ENCODE results near the gene TUBE1.

TUBE1 gene

DNA sequence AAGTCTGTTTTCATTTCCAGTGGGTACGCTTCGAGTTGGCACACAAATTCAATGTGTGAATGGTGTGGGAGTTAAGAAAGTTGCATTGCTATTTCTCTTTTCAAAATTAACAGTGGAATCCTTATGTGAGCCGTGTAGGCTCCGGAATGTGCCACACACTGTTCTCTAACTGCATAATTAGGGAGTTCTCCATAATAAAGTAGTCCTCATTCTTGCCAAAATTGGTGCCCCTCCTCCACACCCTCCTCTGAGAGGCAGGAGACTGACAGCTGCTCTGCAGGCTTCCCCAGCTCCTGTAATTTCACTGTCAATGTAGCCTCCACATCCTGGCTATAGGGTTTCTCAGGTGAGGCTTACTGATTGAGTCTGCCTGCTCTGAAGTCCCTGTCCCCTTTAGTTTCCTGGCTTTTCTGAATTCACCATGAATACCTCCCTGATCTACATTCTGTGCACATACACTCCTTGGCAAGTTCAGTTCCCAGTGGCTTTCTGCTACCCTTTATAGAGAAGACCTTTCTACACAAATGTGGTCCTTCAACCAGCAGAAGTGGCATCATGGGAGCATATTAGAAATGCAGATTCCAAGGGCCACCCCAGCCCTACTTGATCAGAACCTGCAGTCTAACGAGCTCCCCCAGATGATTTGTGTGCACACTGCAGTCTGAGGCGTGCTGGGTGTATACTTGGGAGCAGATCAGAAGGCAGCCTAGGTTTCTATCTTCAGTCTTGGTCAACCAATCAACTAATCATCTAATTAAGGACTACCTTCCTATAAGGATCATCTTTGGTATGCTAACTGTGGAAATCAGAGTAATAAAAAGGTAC is 53.3 kb downstream of the TUBE1 start:
- Mint-ChIP-seq H3K4me1 (ENCODE audit: low read depth) (peaks cover 91% of the 10 kb centered on the region), H3K36me3 (ENCODE audit: low read depth) (peaks cover 10% of the 10 kb centered on the region), H3K4me3 (no peak overlapping the region), H3K9me3 (no peaks in the 10 kb centered on the region), H3K27ac (peak overlapping the region; percentile 87), H3K27me3 (no peaks in the 10 kb centered on the region)
- no peak for DNase-seq

DNA sequence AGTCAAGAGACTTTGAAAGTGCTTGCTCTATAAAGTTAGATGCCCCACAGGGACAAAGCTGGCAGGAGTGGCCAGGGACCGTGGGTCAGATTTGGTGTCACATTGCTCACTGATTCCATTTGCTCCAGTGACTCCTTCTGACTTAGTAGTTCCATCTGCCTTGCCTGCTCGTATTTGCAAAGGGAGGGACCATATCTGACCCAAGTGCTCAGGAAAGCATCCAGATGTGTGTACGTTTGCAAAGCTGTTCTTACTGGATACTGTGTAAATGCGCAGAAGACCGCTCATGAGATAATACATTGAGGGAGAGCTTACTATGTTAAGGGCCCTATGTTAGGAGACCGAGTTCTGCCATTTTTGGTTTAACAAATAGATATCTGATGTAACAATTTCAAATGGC is 54.6 kb downstream of the TUBE1 start:
- peaks cover 15% of the 10 kb centered on the region for H3K36me3 Mint-ChIP-seq (ENCODE audit: low read depth)

DNA sequence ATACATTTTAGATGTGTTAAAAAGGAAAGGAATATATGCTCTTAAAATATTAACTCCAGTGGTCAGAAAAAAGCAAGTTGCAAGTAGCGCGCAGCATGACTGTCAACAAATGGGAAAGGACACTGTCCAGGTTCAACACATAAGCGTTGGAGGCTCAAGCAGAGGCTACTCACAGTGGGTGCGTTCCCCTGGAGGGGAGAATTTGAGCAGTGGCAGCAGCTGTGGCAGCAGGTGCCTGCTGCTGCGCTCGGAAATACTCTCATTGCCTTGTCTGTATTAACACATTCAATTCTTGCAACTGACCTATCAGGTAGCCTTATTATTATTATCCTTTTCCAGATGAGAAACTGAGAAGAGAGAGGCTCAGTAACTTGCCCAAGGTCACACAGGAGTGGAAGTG is 55.3 kb downstream of the TUBE1 start:
- H3K36me3 Mint-ChIP-seq (ENCODE audit: low read depth) = peaks cover 20% of the 10 kb centered on the region
- H3K27ac Mint-ChIP-seq = no peak overlapping the region
- H3K27me3 Mint-ChIP-seq = no peaks in the 10 kb centered on the region
- peaks cover 3% of the 10 kb centered on the region for H3K9me3 Mint-ChIP-seq
- no peak for DNase-seq
- H3K4me1 Mint-ChIP-seq (ENCODE audit: low read depth) = peaks cover 94% of the 10 kb centered on the region
- no peak overlapping the region for H3K4me3 Mint-ChIP-seq

More for the DNA sequence above, 54.6 kb downstream of the TUBE1 start:
- Mint-ChIP-seq H3K27me3 (no peaks in the 10 kb centered on the region), H3K4me1 (ENCODE audit: low read depth) (peaks cover 91% of the 10 kb centered on the region), H3K9me3 (peaks cover 3% of the 10 kb centered on the region), H3K27ac (no peak overlapping the region), H3K4me3 (no peak overlapping the region)
- no peak for DNase-seq

DNA sequence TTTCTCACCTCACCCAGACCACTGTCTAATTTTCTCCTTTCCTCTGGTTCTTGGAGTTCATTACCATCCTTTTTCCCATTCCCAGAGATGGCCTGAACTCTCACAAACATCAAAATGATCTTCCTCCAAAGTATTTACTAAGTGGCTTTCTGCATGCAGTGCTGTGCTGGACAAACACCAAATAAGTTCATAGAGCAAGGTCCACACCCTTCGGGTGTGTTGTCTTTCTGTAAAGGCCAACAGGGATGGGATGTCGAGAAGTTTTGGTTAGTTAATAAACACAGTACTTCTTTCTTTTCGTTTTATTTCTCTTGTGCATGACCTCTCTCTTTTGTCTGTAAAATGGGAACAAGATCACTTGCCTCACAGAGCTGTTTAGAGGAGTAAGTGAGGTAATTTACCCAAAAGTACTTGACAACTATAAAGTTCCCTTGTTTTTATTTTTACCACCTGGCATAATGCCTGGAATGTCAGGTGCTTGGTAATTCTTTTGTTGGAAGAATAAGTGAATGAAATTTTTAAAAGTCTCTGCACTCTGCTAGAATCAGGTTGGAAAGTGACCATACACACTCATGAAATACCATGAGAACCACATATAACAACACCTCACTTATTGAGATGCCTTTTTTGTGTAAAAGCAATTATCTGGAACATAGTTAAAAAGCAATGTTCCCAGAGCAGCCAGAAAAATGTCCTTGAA is 56.2 kb downstream of the TUBE1 start:
- Mint-ChIP-seq H3K36me3 (ENCODE audit: low read depth) (peaks cover 26% of the 10 kb centered on the region), H3K4me3 (no peak overlapping the region), H3K27me3 (no peaks in the 10 kb centered on the region), H3K27ac (peak overlapping the region; percentile 47), H3K4me1 (ENCODE audit: low read depth) (peaks cover 94% of the 10 kb centered on the region), H3K9me3 (peaks cover 9% of the 10 kb centered on the region)
- DNase-seq = no peak

DNA sequence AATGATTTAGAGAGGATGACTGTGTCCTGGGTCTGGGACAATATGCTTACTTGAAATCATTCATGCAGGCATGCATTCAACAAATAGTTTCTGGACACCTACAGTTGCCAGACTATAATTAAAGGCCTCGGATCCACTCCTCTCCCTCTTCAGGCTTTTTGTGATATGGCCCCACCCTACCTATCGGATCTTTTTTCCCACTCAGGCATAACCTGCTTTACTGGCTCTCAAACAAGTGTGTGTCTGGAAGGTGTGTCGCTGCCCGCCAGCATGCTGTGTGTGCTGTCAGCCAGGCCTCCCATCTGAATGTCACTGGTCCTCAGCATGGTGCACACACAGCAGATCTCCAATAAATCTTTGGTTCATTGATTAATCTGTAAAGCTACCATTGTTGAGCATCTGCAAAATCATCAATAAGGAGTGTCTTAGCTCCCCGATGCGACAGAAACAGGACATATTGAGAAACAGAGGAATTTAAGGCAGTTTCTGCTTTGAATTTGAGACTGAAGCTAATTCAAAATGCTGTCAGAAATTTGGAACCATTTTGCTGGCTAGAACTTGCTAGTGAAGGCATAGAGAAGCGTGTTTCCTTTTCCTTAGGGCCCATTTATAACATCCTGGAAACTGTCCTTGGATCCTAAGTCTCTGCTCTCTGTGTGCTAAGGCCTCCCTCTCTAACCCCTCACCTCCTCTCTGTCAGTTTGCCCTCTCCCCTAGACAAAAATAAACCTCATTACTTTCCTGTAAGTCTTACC is 56.9 kb downstream of the TUBE1 start:
- Mint-ChIP-seq H3K27ac (peak overlapping the region; percentile 47), H3K9me3 (peaks cover 10% of the 10 kb centered on the region), H3K27me3 (no peaks in the 10 kb centered on the region), H3K4me3 (no peak overlapping the region), H3K36me3 (ENCODE audit: low read depth) (peaks cover 29% of the 10 kb centered on the region), H3K4me1 (ENCODE audit: low read depth) (peaks cover 91% of the 10 kb centered on the region)
- DNase-seq = no peak

DNA sequence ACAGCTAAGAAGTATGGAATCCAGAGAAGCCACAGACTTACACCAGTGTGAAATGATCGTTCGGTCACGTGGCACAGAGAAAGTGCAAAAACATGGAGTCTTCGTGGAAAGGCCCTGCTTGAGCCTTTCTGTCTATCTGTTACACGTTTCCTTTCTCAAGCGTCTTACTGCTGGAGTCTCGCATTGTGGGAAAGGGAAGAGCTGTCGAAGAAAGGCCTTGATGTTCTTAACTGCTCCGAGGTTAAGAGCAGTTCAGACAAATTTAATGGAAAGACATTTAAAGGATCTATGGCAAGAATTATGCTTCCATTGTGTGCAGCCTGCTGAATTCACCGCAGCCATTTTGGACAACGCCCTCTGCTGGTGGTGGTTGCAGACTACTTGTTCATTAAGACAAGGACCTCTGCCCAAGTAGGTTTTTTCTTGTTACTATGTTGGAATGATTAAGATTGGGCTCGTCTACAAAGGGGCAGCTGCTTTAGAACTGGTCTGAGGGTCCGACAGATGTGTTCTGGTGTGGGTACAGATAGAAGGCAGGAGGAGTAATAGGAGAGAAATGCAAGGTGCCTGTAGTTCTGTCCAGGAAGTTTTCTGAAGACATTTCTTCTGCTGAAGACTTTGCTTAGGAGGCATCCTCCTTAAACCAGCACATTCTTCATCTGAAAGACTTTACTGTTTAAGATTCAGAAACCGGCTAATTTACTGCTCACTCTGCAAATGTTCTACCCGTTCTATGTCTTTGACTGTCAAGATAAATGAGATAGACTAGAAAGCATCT is 58.0 kb downstream of the TUBE1 start:
- no peak overlapping the region for H3K4me3 Mint-ChIP-seq
- peak; percentile 76 for DNase-seq
- H3K27ac Mint-ChIP-seq = peak overlapping the region; percentile 90
- H3K4me1 Mint-ChIP-seq (ENCODE audit: low read depth) = peaks cover 82% of the 10 kb centered on the region
- no peaks in the 10 kb centered on the region for H3K27me3 Mint-ChIP-seq
- peaks cover 15% of the 10 kb centered on the region for H3K9me3 Mint-ChIP-seq
- H3K36me3 Mint-ChIP-seq (ENCODE audit: low read depth) = peaks cover 36% of the 10 kb centered on the region

DNA sequence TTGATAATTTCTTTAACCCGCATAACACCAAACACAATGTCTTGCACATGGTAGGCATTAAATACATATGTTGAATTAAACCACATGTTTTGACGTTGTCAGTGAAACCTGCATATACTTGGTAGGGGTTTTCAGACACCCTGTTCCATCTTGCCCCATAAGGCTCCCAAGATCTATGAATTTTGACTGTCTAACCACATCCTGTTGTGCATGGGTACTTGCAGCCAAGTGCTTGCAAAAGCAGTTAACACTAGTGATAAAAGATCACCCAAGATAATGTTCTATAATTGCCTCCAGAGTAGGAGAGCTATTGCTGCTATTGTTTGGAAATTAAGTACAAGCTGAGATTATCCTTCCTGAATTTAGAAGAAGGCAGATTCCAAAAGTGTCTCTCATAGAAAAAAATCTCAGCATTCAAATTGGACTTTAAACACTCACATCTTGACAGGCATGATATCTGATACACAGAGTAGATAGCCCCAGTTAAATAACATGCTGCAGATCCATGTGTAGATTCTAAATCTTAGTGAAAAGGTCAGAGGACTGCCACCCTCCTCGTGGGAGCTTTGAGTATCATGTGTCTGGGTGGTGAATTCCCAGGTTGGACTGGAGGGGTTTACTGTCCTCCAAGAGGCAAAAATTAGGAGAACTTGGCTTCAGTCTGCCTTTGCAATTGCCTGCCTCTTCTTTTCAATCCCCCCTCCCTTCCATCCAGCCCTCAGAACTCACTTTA is 59.2 kb downstream of the TUBE1 start:
- DNase-seq = no peak
- Mint-ChIP-seq H3K27ac (peak overlapping the region; percentile 90), H3K4me1 (ENCODE audit: low read depth) (peaks cover 73% of the 10 kb centered on the region), H3K27me3 (no peaks in the 10 kb centered on the region), H3K9me3 (peaks cover 17% of the 10 kb centered on the region), H3K4me3 (peak overlapping the region; percentile 23), H3K36me3 (ENCODE audit: low read depth) (peaks cover 45% of the 10 kb centered on the region)

DNA sequence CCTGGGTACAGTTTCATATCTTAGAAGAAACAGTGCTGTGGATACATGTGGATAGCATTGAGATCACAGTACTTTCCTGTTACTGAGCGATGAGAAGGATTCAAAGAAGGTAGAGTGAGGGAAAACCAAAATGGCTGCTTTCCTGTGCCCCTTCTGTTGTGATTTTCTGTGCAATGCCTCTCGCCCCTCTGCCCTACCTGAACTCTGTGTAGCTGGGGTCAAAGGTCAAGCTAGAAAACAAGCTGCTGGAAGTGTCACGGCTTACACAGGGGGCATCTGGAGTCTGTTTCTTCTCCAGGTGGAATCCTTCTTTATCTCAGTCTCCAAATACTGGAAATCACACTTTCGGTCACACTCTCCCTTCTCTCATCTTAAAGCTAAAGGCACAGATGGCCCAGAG is 60.3 kb downstream of the TUBE1 start:
- Mint-ChIP-seq H3K9me3 (peaks cover 17% of the 10 kb centered on the region), H3K4me3 (no peak overlapping the region), H3K27ac (peak overlapping the region; percentile 90), H3K4me1 (ENCODE audit: low read depth) (peaks cover 72% of the 10 kb centered on the region), H3K27me3 (no peaks in the 10 kb centered on the region), H3K36me3 (ENCODE audit: low read depth) (peaks cover 45% of the 10 kb centered on the region)
- no peak for DNase-seq

DNA sequence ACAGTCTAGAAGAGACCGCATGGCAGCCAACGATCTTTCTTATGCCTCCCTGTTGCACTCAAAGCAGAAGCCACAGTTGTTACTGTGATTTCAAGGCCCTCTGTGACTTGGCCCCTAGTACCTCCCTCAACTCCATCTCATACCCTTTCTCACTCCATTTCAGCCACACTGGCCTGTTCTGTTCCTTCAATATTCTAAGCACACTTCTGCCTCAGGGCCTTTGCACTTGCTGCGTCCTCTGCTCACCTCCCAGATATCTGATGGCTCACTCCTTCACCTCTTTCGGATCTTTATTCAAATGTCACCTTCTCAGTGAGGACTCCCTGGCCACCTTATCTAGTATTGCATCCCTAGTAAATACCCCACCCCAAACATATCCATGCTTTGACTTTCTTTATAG is 62.8 kb downstream of the TUBE1 start:
- peaks cover 17% of the 10 kb centered on the region for H3K9me3 Mint-ChIP-seq
- peaks cover 63% of the 10 kb centered on the region for H3K4me1 Mint-ChIP-seq (ENCODE audit: low read depth)
- no peak overlapping the region for H3K27ac Mint-ChIP-seq
- H3K27me3 Mint-ChIP-seq = no peaks in the 10 kb centered on the region
- H3K4me3 Mint-ChIP-seq = no peak overlapping the region
- H3K36me3 Mint-ChIP-seq (ENCODE audit: low read depth) = peaks cover 40% of the 10 kb centered on the region
- DNase-seq = no peak

DNA sequence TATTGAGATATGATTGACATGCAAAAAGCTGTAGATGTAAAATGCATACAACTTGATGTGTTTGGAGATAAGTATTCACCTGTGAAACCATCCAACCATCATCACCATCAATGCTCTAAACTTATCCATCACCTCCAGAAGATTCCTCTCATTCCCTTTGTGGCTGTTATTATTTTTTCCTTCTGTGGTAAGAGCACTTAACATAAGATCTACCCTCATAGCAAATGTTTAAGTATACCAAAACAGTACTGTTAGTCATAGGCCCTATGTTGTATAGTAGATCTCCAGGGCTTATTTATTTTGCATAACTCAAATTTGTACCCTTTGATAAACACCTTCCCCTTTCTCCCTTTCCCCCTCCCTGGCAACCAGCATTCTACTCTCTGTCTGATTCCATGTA is 64.5 kb downstream of the TUBE1 start:
- Mint-ChIP-seq H3K4me3 (no peak overlapping the region), H3K27me3 (no peaks in the 10 kb centered on the region), H3K4me1 (ENCODE audit: low read depth) (peaks cover 60% of the 10 kb centered on the region), H3K36me3 (ENCODE audit: low read depth) (peaks cover 36% of the 10 kb centered on the region), H3K9me3 (peaks cover 14% of the 10 kb centered on the region), H3K27ac (no peak overlapping the region)
- no peak for DNase-seq

DNA sequence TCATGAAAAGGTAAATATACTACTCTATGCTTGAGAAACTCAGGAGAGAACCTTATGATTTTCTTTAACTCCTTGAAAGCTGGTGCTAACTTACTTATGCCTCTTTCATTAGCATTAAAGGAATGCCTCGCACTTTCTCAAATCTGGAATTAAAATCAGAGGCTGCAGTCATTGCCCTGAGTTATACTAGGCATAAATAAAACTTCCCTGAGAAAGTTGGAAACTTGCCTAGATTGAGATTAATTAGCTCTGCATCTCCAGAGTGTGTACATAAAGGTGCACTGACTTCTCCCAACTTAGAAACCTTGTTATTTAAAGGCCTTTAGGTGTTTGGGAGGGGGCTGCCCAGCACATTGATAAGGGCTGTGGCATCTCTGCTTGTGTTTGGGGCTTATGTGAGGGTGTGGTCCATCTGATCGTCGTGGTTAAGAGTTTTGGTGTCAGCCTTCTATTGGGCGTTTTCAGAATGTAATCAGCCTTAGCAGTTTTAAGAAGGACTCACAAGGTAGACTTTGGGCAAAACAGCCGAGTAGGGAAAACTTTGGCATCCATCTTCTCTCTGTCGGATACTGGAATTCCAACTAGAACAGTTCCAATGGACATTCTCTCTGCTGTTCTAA is 65.5 kb downstream of the TUBE1 start:
- peaks cover 14% of the 10 kb centered on the region for H3K9me3 Mint-ChIP-seq
- H3K36me3 Mint-ChIP-seq (ENCODE audit: low read depth) = peaks cover 29% of the 10 kb centered on the region
- no peaks in the 10 kb centered on the region for H3K27me3 Mint-ChIP-seq
- H3K4me3 Mint-ChIP-seq = no peak overlapping the region
- peak overlapping the region; percentile 1 for H3K27ac Mint-ChIP-seq
- DNase-seq = no peak
- H3K4me1 Mint-ChIP-seq (ENCODE audit: low read depth) = peaks cover 60% of the 10 kb centered on the region
